Astrocyte of the cerebellum (primary cell): Measurements from ENCODE around the gene AZGP1.

Experiments used
- DNase-seq: peaks from one replicate; pipeline ENCODE4 v3.0.0-alpha.2; 2011; ENCODE audit warnings: low read depth
- H3K4me3 ChIP-seq: 2 replicates; pipeline ENCODE4 v1.5.1; 2011; ENCODE audit warnings: mild to moderate bottlenecking, low read depth, low read length, moderate library complexity
- in situ Hi-C: cut with HindIII; loops from 2 replicates; pipeline ENCODE4 v1.10.0; 2017; ENCODE audit warnings: low sequenced_read_pairs
- TF ChIP-seq, protein P1 (sequence below): IDR thresholded peaks from 2 replicates; pipeline ENCODE4 v1.5.1; 2012; ENCODE audit warnings: low read length, low read depth, moderate library complexity, mild to moderate bottlenecking; ENCODE audit errors: missing control alignments

The AZGP1 gene

DNA sequence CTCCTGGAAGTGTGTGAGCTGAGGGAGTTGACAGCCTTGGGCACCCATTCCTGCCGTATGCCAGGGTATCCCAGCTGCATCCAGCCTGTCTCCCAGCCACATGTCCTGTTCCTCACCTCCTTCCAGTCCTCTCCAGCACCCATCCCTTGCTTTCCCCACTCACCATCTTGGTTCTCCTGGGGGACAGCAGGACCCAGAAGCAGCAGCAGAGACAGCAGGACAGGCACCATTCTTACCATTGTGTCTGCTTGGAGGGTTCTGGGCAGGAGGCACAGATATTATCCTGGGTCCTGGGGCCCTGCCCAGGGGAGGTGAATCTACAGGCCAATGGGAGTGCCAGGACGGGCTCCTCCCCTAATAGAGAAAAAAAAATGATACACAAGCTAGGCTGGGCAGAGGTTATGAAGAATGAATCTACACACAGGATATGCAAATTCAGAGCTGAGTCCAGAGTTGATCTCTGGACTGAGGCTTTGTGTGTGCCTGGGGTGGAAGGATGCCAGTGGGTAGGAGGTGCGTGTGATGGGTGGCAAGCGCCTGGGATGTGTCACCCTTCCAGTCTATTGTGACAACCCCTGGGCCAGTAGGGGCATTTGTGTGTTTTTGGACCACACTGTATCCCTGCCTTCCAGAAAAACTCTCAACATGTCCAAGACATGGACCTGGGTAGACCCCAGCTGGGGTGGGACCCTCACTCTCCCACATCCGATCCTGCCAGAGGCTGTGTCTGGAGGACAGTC is at the start of gene AZGP1:
Gene AZGP1, minus strand, starts transcription at position 250 of the 740 bp plus-strand sequence. Its CDS starts 11 bp downstream, at position 239.
- TF ChIP-seq, protein P1, sequence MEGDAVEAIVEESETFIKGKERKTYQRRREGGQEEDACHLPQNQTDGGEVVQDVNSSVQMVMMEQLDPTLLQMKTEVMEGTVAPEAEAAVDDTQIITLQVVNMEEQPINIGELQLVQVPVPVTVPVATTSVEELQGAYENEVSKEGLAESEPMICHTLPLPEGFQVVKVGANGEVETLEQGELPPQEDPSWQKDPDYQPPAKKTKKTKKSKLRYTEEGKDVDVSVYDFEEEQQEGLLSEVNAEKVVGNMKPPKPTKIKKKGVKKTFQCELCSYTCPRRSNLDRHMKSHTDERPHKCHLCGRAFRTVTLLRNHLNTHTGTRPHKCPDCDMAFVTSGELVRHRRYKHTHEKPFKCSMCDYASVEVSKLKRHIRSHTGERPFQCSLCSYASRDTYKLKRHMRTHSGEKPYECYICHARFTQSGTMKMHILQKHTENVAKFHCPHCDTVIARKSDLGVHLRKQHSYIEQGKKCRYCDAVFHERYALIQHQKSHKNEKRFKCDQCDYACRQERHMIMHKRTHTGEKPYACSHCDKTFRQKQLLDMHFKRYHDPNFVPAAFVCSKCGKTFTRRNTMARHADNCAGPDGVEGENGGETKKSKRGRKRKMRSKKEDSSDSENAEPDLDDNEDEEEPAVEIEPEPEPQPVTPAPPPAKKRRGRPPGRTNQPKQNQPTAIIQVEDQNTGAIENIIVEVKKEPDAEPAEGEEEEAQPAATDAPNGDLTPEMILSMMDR = no peak
- DNase-seq = no peak
- H3K4me3 ChIP-seq = no peak within 1 kb of the TSS
- in situ Hi-C loops = no loop called here

- H3K4me3 ChIP-seq = no peak overlapping the region
- in situ Hi-C loops = no loop called here
- DNase-seq = no peak
- TF ChIP-seq, protein P1 = no peak
These were observed 48.3 kb upstream of the AZGP1 start for GRCh38 chr7:100024020-100024619.

GRCh38 chr7:100023526-100023925 is 47.7 kb upstream of the AZGP1 start:
- TF ChIP-seq, protein P1 = no peak
- DNase-seq = no peak
- in situ Hi-C loops = no loop called here
- no peak overlapping the region for H3K4me3 ChIP-seq

DNA sequence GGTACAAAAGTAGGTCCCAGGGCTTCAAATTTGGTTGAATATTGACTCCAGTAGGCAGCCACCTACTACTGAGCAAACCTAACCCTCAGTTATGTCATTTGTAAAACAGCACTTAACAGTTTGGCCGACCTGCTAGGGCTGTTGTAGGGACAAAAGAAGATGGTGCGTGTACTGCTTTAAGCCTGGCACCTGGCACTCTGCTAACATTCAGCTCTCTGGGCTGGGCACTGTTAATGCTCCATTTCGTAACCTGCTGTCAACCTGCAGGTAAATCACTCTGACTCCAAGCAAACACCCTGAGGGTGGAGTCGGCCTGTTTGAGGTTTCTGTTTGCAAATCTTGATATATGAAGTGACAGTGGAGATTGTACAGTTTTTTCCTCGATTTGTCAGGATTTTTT is 46.8 kb upstream of the AZGP1 start:
- TF ChIP-seq, protein P1 = no peak
- in situ Hi-C loops = no loop called here
- DNase-seq = no peak
- no peak overlapping the region for H3K4me3 ChIP-seq

DNA sequence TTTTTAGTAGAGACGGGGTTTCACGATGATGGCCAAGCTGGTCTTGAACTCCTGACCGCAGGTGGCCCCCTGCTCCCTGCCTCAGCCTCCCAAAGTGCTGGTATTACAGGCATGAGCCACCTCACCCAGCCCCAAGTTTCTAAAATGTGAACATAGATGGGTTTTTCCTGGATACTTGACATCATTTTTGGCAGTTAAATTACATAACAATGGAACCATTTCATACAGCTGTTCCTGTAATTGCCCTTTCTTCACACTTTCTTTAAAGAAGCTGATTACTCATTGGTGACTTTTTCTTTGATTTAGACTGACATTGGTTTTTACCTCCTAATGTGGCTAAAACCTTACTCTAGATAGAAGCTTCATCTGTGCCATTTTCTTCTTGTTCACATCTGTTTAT is 45.5 kb upstream of the AZGP1 start:
- in situ Hi-C loops = no loop called here
- TF ChIP-seq, protein P1 = no peak
- DNase-seq = no peak
- no peak overlapping the region for H3K4me3 ChIP-seq

- in situ Hi-C loops = no loop called here
- no peak for DNase-seq
- no peak overlapping the region for H3K4me3 ChIP-seq
- TF ChIP-seq, protein P1 = no peak
These were observed 44.1 kb upstream of the AZGP1 start for GRCh38 chr7:100019908-100020307.
